ENCODE results near the gene INTS13. TPM values are rescaled to one million over a fixed set of nuclear protein-coding genes. Genes with fewer than 3 reads are reported as not detected.
A peak's percentile ranks its signal among the peaks of the same experiment; 100 is the strongest.

Gene INTS13
- total and polyA plus RNA-seq, 12 donors, result 22.7 to 67.9 (median 38.1) TPM

DNA sequence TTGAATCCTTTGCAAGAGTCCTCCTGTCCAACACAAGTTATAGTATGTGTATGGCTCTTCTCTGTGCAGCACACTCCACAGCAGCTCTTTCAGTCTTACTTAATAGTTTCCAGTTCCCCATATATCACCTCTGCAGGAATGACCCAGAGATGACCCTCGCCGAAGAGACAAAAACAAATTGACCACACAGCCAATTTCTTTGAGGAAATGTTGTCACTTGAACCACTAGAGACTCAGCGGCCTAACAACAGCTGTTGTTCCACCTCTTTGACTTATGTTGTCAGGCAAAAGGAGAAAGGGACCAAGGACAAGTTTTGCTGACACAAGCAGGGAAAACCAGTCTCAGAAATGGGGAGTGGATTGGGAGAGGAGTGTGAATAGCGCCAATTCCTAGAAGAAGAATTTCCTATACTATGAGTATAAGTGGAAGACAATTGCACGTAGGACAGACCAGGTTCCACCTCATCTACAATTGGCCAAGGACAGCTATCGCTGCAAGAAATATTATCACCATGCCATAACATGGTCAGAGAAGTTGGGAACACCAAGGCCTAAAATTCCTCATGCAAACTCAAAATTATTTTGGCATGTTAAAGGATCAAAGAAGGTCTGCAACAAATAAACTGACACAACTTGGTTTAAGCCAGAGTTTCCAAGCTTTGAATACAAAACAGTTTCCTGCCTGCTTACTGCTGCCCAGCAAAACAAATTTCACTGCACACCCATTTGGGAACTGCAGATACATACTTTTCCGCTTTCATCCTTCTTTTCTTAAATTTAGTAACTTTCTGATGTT, 63.1 kb downstream of the INTS13 start:
- intact Hi-C loops (cut with DNase I), result no loop called here
- Histone ChIP-seq H3K27ac (no peak overlapping the region), H3K9me3 (replicated peaks in 1 of 3) (no peaks in the 10 kb centered on the region), H3K4me1 (replicated peaks in 1 of 2) (peaks cover 13 to 26% of the 10 kb centered on the region in 2 donors), H3K27me3 (no peaks in the 10 kb centered on the region), H3K4me3 (no peak overlapping the region), H3K36me3 (replicated peaks in 1 of 2) (no peaks in the 10 kb centered on the region)
- peak in 6 of 7 donors; percentile 20 to 64 (median 30) for DNase-seq
- no peak for TF ChIP-seq POLR2A (IDR thresholded peaks at IDR 0.05)
- TF ChIP-seq, protein P1, sequence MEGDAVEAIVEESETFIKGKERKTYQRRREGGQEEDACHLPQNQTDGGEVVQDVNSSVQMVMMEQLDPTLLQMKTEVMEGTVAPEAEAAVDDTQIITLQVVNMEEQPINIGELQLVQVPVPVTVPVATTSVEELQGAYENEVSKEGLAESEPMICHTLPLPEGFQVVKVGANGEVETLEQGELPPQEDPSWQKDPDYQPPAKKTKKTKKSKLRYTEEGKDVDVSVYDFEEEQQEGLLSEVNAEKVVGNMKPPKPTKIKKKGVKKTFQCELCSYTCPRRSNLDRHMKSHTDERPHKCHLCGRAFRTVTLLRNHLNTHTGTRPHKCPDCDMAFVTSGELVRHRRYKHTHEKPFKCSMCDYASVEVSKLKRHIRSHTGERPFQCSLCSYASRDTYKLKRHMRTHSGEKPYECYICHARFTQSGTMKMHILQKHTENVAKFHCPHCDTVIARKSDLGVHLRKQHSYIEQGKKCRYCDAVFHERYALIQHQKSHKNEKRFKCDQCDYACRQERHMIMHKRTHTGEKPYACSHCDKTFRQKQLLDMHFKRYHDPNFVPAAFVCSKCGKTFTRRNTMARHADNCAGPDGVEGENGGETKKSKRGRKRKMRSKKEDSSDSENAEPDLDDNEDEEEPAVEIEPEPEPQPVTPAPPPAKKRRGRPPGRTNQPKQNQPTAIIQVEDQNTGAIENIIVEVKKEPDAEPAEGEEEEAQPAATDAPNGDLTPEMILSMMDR (IDR thresholded peaks at IDR 0.05), result no peak
- WGBS, 4 donors, result 65 to 76% (median 73%) methylated on average over 7 of the region's 7 CpGs

DNA sequence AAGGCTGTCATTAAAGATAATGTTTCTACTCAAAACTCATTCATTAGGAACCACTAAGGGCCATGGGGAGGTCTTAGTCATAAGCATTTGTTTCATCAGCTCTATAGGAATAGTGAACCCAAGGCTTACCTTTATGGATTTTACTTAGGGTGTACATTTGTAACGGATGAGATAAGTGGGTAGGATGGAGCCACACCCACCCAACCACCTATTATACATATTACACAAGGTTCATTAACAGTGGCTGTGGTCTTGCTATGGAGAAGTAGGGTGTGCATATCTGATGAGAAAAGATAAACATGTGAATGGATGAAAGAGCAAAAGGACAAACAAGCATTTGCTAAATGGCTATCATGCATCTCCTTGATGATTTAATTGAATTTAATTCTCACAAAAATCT, 65.2 kb downstream of the INTS13 start:
- Histone ChIP-seq H3K4me1 (replicated peaks in 1 of 2) (peaks cover 6 to 18% of the 10 kb centered on the region in 2 donors), H3K36me3 (replicated peaks in 1 of 2) (no peaks in the 10 kb centered on the region), H3K27me3 (no peaks in the 10 kb centered on the region), H3K4me3 (no peak overlapping the region), H3K27ac (no peak overlapping the region), H3K9me3 (replicated peaks in 1 of 3) (no peaks in the 10 kb centered on the region)
- TF ChIP-seq POLR2A (IDR thresholded peaks at IDR 0.05), result no peak
- TF ChIP-seq, protein P1 (IDR thresholded peaks at IDR 0.05), result no peak
- WGBS, 4 donors, result 86 to 100% (median 93%) methylated on average over 1 of the region's 1 CpG
- intact Hi-C loops (cut with DNase I), result no loop called here
- DNase-seq, result no peak

DNA sequence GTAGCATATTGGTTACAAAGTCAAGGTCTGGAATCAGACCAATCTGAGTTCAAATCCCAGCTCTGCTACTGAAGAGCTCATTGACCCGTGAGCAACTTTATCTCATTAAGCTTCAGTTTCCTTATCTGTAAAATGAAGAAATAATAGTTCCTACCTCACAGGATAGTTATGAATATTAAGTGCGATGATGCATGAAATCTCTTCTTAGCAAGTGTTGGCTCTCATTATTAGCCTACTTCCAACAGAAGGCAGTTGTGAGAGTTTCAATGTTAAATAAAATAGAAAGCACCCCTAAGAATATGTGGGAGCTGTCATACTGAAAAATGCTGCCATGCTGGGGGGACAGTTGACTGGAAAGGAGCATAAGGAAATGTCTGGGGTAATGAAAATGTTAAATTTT, 65.8 kb downstream of the INTS13 start:
- intact Hi-C loops (cut with DNase I), result no loop called here
- 77 to 86% (median 83%) methylated on average over 2 of the region's 2 CpGs for WGBS, 4 donors

More for the DNA sequence above, 65.8 kb downstream of the INTS13 start:
- H3K27ac ChIP-seq, result no peak overlapping the region
- peaks cover 6 to 18% of the 10 kb centered on the region in 2 donors for H3K4me1 ChIP-seq (replicated peaks in 1 of 2)
- H3K4me3 ChIP-seq, result no peak overlapping the region
- H3K27me3 ChIP-seq, result no peaks in the 10 kb centered on the region
- no peaks in the 10 kb centered on the region for H3K36me3 ChIP-seq (replicated peaks in 1 of 2)
- H3K9me3 ChIP-seq (replicated peaks in 1 of 3), result no peaks in the 10 kb centered on the region
- TF ChIP-seq, protein P1 (IDR thresholded peaks at IDR 0.05), result no peak
- TF ChIP-seq POLR2A (IDR thresholded peaks at IDR 0.05), result no peak
- DNase-seq, result no peak
